ENCODE measurements around the gene MAU2. TPM values are rescaled to one million over a fixed set of nuclear protein-coding genes. Genes with fewer than 3 reads are reported as not detected.

Gene MAU2
- total RNA-seq, 1 donor from 2014 or later, result 75.7 TPM

DNA sequence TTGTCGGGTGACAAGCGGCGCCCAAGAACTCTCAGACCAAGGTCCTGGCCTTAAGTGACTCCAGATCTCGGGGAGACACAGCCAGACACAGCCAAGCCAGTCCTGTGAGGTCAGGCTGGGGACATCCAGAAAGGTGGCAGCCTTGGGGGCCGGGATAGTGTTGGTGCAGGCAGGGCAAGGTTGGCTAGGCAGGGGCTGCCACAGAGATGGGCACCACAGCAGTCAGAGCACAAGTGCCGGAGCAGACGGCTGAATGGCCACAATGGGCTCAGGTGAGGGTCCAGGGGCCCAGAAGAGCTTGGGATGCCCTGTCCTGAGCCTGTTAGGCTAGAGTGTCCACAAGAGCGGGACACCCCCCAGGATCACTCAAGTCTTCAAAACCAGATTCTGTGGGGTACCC lies 32.2 kb downstream of the MAU2 start:
- Mint-ChIP-seq H3K4me3 (ENCODE audit: unreplicated experiment) (no peak overlapping the region), H3K36me3 (ENCODE audit: unreplicated experiment) (peaks cover 36% of the 10 kb centered on the region), H3K27ac (ENCODE audit: unreplicated experiment) (no peak overlapping the region), H3K9me3 (ENCODE audit: unreplicated experiment) (no peaks in the 10 kb centered on the region), H3K4me1 (ENCODE audit: unreplicated experiment) (no peaks in the 10 kb centered on the region), H3K27me3 (ENCODE audit: unreplicated experiment) (no peaks in the 10 kb centered on the region)
- no peak for DNase-seq (ENCODE audit: extremely low spot score, unreplicated experiment)
- TF ChIP-seq, protein P1, sequence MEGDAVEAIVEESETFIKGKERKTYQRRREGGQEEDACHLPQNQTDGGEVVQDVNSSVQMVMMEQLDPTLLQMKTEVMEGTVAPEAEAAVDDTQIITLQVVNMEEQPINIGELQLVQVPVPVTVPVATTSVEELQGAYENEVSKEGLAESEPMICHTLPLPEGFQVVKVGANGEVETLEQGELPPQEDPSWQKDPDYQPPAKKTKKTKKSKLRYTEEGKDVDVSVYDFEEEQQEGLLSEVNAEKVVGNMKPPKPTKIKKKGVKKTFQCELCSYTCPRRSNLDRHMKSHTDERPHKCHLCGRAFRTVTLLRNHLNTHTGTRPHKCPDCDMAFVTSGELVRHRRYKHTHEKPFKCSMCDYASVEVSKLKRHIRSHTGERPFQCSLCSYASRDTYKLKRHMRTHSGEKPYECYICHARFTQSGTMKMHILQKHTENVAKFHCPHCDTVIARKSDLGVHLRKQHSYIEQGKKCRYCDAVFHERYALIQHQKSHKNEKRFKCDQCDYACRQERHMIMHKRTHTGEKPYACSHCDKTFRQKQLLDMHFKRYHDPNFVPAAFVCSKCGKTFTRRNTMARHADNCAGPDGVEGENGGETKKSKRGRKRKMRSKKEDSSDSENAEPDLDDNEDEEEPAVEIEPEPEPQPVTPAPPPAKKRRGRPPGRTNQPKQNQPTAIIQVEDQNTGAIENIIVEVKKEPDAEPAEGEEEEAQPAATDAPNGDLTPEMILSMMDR (IDR thresholded peaks at IDR 0.05), result no peak

GRCh38 chr19:19354007-19354406 lies 33.4 kb downstream of the MAU2 start:
- H3K9me3 Mint-ChIP-seq (ENCODE audit: unreplicated experiment), result no peaks in the 10 kb centered on the region
- TF ChIP-seq, protein P1 (IDR thresholded peaks at IDR 0.05), result no peak
- H3K27me3 Mint-ChIP-seq (ENCODE audit: unreplicated experiment), result no peaks in the 10 kb centered on the region
- H3K4me1 Mint-ChIP-seq (ENCODE audit: unreplicated experiment), result no peaks in the 10 kb centered on the region
- H3K36me3 Mint-ChIP-seq (ENCODE audit: unreplicated experiment), result peaks cover 40% of the 10 kb centered on the region
- DNase-seq (ENCODE audit: extremely low spot score, unreplicated experiment), result no peak
- H3K27ac Mint-ChIP-seq (ENCODE audit: unreplicated experiment), result no peak overlapping the region
- no peak overlapping the region for H3K4me3 Mint-ChIP-seq (ENCODE audit: unreplicated experiment)

GRCh38 chr19:19354932-19355331 lies 34.3 kb downstream of the MAU2 start:
- H3K36me3 Mint-ChIP-seq (ENCODE audit: unreplicated experiment), result peaks cover 34% of the 10 kb centered on the region
- no peak overlapping the region for H3K27ac Mint-ChIP-seq (ENCODE audit: unreplicated experiment)
- TF ChIP-seq, protein P1 (IDR thresholded peaks at IDR 0.05), result no peak
- no peak for DNase-seq (ENCODE audit: extremely low spot score, unreplicated experiment)
- no peaks in the 10 kb centered on the region for H3K9me3 Mint-ChIP-seq (ENCODE audit: unreplicated experiment)
- no peak overlapping the region for H3K4me3 Mint-ChIP-seq (ENCODE audit: unreplicated experiment)
- no peaks in the 10 kb centered on the region for H3K27me3 Mint-ChIP-seq (ENCODE audit: unreplicated experiment)
- no peaks in the 10 kb centered on the region for H3K4me1 Mint-ChIP-seq (ENCODE audit: unreplicated experiment)

GRCh38 chr19:19355606-19356139 lies 35.0 kb downstream of the MAU2 start:
- no peaks in the 10 kb centered on the region for H3K27me3 Mint-ChIP-seq (ENCODE audit: unreplicated experiment)
- H3K9me3 Mint-ChIP-seq (ENCODE audit: unreplicated experiment), result no peaks in the 10 kb centered on the region
- H3K4me3 Mint-ChIP-seq (ENCODE audit: unreplicated experiment), result no peak overlapping the region
- peaks cover 34% of the 10 kb centered on the region for H3K36me3 Mint-ChIP-seq (ENCODE audit: unreplicated experiment)
- peaks cover 3% of the 10 kb centered on the region for H3K4me1 Mint-ChIP-seq (ENCODE audit: unreplicated experiment)
- no peak for DNase-seq (ENCODE audit: extremely low spot score, unreplicated experiment)
- TF ChIP-seq, protein P1 (IDR thresholded peaks at IDR 0.05), result no peak
- H3K27ac Mint-ChIP-seq (ENCODE audit: unreplicated experiment), result no peak overlapping the region

DNA sequence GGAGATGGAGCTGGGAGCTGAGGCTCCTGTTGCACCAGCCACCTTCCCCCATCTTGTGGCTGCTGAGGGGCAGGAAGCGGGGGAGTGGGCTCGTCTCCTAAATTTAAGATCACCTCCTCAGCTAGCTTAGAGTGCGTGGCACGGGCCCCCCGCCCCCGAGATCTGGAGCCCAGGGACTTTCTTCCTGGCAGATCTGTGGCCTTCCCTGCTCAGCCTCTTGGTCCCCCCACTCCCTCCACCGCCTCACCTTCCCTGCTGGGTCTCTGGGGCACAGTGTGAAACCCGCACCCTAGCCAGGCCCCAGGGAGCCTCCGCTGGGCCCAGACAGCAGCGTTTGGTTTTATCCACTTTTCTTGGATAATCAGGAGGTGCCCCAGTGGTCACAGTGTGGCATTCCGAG lies 35.9 kb downstream of the MAU2 start:
- Mint-ChIP-seq H3K4me3 (ENCODE audit: unreplicated experiment) (no peak overlapping the region), H3K4me1 (ENCODE audit: unreplicated experiment) (peaks cover 7% of the 10 kb centered on the region), H3K27ac (ENCODE audit: unreplicated experiment) (no peak overlapping the region), H3K27me3 (ENCODE audit: unreplicated experiment) (no peaks in the 10 kb centered on the region), H3K36me3 (ENCODE audit: unreplicated experiment) (peaks cover 34% of the 10 kb centered on the region), H3K9me3 (ENCODE audit: unreplicated experiment) (no peaks in the 10 kb centered on the region)
- no peak for DNase-seq (ENCODE audit: extremely low spot score, unreplicated experiment)
- TF ChIP-seq, protein P1 (IDR thresholded peaks at IDR 0.05), result no peak

All from osteocyte (in vitro differentiated cells).